Mammary epithelial cell (primary cell): Measurements from ENCODE around the gene GLRX3.

Experiments
- EZH2 ChIP-seq: IDR thresholded peaks from 2 replicates; pipeline ENCODE4 v1.6.1; 2012; ENCODE audit warnings: low read length, inconsistent platforms, borderline replicate concordance
- TF ChIP-seq, protein P1 (sequence below), 2 donors: IDR thresholded peaks in 1 of 2; conservative IDR thresholded peaks in 1 of 2; 2 replicates each; pipeline ENCODE4 v1.5.1; 2011 to 2012; ENCODE audit warnings: inconsistent platforms in 2 of 2, low read length in 2 of 2, mild to moderate bottlenecking in 2 of 2, control low read depth in 1 of 2, low read depth in 1 of 2; ENCODE audit not compliant: insufficient read depth in 1 of 2; ENCODE audit errors: extremely low read depth in 1 of 2

GRCh38 chr10:130212746-130213145, 76.6 kb downstream of the GLRX3 start:
- TF ChIP-seq, protein P1, sequence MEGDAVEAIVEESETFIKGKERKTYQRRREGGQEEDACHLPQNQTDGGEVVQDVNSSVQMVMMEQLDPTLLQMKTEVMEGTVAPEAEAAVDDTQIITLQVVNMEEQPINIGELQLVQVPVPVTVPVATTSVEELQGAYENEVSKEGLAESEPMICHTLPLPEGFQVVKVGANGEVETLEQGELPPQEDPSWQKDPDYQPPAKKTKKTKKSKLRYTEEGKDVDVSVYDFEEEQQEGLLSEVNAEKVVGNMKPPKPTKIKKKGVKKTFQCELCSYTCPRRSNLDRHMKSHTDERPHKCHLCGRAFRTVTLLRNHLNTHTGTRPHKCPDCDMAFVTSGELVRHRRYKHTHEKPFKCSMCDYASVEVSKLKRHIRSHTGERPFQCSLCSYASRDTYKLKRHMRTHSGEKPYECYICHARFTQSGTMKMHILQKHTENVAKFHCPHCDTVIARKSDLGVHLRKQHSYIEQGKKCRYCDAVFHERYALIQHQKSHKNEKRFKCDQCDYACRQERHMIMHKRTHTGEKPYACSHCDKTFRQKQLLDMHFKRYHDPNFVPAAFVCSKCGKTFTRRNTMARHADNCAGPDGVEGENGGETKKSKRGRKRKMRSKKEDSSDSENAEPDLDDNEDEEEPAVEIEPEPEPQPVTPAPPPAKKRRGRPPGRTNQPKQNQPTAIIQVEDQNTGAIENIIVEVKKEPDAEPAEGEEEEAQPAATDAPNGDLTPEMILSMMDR (conservative IDR thresholded peaks at IDR 0.05 in 1 of 2, IDR thresholded peaks at IDR 0.05 in 1 of 2; ENCODE audit: extremely low read depth in 1 of 2, insufficient read depth in 1 of 2, low read depth in 1 of 2, low read length in 2 of 2): no peak
- no peak for TF ChIP-seq EZH2
